Measurements from ENCODE around the gene OR1L8.

DNA sequence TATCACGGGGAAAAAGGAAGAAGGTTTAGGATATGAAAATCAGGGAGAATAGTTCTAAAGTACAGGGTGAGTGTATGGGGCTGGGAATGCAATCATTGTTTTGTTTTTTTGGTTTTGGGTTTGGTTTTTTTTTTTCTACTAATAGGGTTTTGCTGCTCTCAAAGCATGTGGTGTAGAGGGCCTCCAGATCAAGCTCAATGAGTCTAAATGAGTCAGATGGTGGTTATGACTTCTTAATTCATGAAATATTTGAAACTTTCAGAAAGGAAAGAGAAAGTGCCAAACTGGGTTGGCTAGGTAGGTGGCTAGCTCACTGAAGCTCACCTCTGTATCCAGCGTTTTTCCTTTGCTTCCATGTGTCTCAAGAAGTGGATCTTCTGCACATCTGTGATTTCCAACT lies 10.7 kb downstream of the OR1L8 start:
- TF ChIP-seq, protein P1, sequence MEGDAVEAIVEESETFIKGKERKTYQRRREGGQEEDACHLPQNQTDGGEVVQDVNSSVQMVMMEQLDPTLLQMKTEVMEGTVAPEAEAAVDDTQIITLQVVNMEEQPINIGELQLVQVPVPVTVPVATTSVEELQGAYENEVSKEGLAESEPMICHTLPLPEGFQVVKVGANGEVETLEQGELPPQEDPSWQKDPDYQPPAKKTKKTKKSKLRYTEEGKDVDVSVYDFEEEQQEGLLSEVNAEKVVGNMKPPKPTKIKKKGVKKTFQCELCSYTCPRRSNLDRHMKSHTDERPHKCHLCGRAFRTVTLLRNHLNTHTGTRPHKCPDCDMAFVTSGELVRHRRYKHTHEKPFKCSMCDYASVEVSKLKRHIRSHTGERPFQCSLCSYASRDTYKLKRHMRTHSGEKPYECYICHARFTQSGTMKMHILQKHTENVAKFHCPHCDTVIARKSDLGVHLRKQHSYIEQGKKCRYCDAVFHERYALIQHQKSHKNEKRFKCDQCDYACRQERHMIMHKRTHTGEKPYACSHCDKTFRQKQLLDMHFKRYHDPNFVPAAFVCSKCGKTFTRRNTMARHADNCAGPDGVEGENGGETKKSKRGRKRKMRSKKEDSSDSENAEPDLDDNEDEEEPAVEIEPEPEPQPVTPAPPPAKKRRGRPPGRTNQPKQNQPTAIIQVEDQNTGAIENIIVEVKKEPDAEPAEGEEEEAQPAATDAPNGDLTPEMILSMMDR (IDR thresholded peaks at IDR 0.05), result no peak
- no peak for TF ChIP-seq POLR2A (IDR thresholded peaks at IDR 0.05)
